IPS DF 6.9 (cell line): ENCODE data around the gene LGR4.

Experiments used
- DNase-seq: peaks from one replicate; pipeline ENCODE4 v3.0.0-alpha.2; 2013; ENCODE audit warnings: low read depth, low spot score
- H3K27ac ChIP-seq: one replicate; pipeline ENCODE4 v1.5.1; 2013; ENCODE audit warnings: low read length, control low read depth
- H3K27me3 ChIP-seq: 2 replicates; pipeline ENCODE4 v1.6.1; 2013; ENCODE audit warnings: mild to moderate bottlenecking, low read length; ENCODE audit not compliant: control insufficient read depth, insufficient read depth
- H3K36me3 ChIP-seq: 2 replicates; pipeline ENCODE4 v1.6.1; 2013; ENCODE audit warnings: low read length; ENCODE audit not compliant: control insufficient read depth, insufficient read depth
- H3K4me1 ChIP-seq: 2 replicates; pipeline ENCODE4 v1.6.1; 2013; ENCODE audit warnings: low read length; ENCODE audit not compliant: control insufficient read depth, insufficient read depth
- H3K4me3 ChIP-seq: 2 replicates; pipeline ENCODE4 v1.5.1; 2013; ENCODE audit warnings: mild to moderate bottlenecking, low read length
- H3K9me3 ChIP-seq: 2 replicates; pipeline ENCODE4 v1.6.1; 2013; ENCODE audit warnings: low read length, inconsistent platforms; ENCODE audit not compliant: control insufficient read depth, insufficient read depth
- WGBS: extraction: QIAGEN DNeasy Blood & Tissue Kit; methylation state at CpG from one replicate; pipeline ENCODE4 v1.1.7; 2013; ENCODE audit warnings: mixed read lengths, missing lambda C conversion rate; ENCODE audit not compliant: insufficient read length, insufficient coverage; 5-methylcytosine and 5-hydroxymethylcytosine counted together

Gene LGR4

GRCh38 chr11:27485930-27486773, 13.6 kb upstream of the LGR4 start:
- Histone ChIP-seq H3K36me3 (no peaks in the 10 kb centered on the region), H3K4me3 (no peak overlapping the region), H3K4me1 (no peaks in the 10 kb centered on the region), H3K27me3 (no peaks in the 10 kb centered on the region), H3K9me3 (no peaks in the 10 kb centered on the region), H3K27ac (no peak overlapping the region)
- no CpG with 5 or more reads among the region's 4 CpGs for WGBS
- no peak for DNase-seq

GRCh38 chr11:27482793-27483192, 10.2 kb upstream of the LGR4 start:
- H3K36me3 ChIP-seq: no peaks in the 10 kb centered on the region
- H3K27me3 ChIP-seq: no peaks in the 10 kb centered on the region
- H3K4me1 ChIP-seq: no peaks in the 10 kb centered on the region
- no peak for DNase-seq
- no peak overlapping the region for H3K4me3 ChIP-seq
- WGBS: no CpG with 5 or more reads among the region's 2 CpGs
- H3K27ac ChIP-seq: no peak overlapping the region
- no peaks in the 10 kb centered on the region for H3K9me3 ChIP-seq

- Histone ChIP-seq H3K4me3 (no peak overlapping the region), H3K9me3 (no peaks in the 10 kb centered on the region), H3K36me3 (no peaks in the 10 kb centered on the region), H3K27me3 (no peaks in the 10 kb centered on the region), H3K27ac (no peak overlapping the region), H3K4me1 (no peaks in the 10 kb centered on the region)
- 100% methylated on average over 2 of the region's 4 CpGs for WGBS
- no peak for DNase-seq
Measured at GRCh38 chr11:27481992-27482391, 9.4 kb upstream of the LGR4 start.

GRCh38 chr11:27477831-27478230, 5.2 kb upstream of the LGR4 start:
- H3K27ac ChIP-seq: no peak overlapping the region
- H3K9me3 ChIP-seq: no peaks in the 10 kb centered on the region
- H3K36me3 ChIP-seq: no peaks in the 10 kb centered on the region
- no peaks in the 10 kb centered on the region for H3K4me1 ChIP-seq
- DNase-seq: no peak
- H3K27me3 ChIP-seq: no peaks in the 10 kb centered on the region
- no CpG with 5 or more reads among the region's 2 CpGs for WGBS
- H3K4me3 ChIP-seq: no peak overlapping the region

GRCh38 chr11:27477243-27477642, 4.7 kb upstream of the LGR4 start:
- Histone ChIP-seq H3K4me1 (no peaks in the 10 kb centered on the region), H3K4me3 (no peak overlapping the region), H3K27me3 (no peaks in the 10 kb centered on the region), H3K9me3 (no peaks in the 10 kb centered on the region), H3K36me3 (no peaks in the 10 kb centered on the region), H3K27ac (no peak overlapping the region)
- DNase-seq: no peak

- no CpG with 5 or more reads among the region's 5 CpGs for WGBS
- Histone ChIP-seq H3K9me3 (no peaks in the 10 kb centered on the region), H3K4me1 (no peaks in the 10 kb centered on the region), H3K36me3 (no peaks in the 10 kb centered on the region), H3K4me3 (no peak overlapping the region), H3K27me3 (no peaks in the 10 kb centered on the region), H3K27ac (no peak overlapping the region)
- no peak for DNase-seq
Measured at GRCh38 chr11:27475622-27476021, 3.0 kb upstream of the LGR4 start.

- no peaks in the 10 kb centered on the region for H3K36me3 ChIP-seq
- H3K4me1 ChIP-seq: peaks cover 1% of the 10 kb centered on the region; the same call in 1 of the 2 replicates
- no CpG with 5 or more reads among the region's 9 CpGs for WGBS
- no peaks in the 10 kb centered on the region for H3K27me3 ChIP-seq
- DNase-seq: no peak
- H3K27ac ChIP-seq: no peak overlapping the region
- no peaks in the 10 kb centered on the region for H3K9me3 ChIP-seq
- H3K4me3 ChIP-seq: peak overlapping the region; percentile 6; the same call in 1 of the 2 replicates
Measured at GRCh38 chr11:27473017-27473406, 422 bp upstream of the LGR4 start.

- Histone ChIP-seq H3K4me3 (peak overlapping the region; percentile 81), H3K36me3 (no peaks in the 10 kb centered on the region), H3K27ac (no peak overlapping the region), H3K4me1 (peaks cover 1% of the 10 kb centered on the region; the same call in 1 of the 2 replicates), H3K27me3 (no peaks in the 10 kb centered on the region), H3K9me3 (no peaks in the 10 kb centered on the region)
- WGBS: no CpG with 5 or more reads among the region's 79 CpGs
- DNase-seq: no peak
Measured at GRCh38 chr11:27471589-27472397, 797 bp downstream of the LGR4 start.

- DNase-seq: no peak
- Histone ChIP-seq H3K27ac (no peak overlapping the region), H3K4me3 (peak overlapping the region; percentile 81), H3K36me3 (no peaks in the 10 kb centered on the region), H3K4me1 (peaks cover 1% of the 10 kb centered on the region; the same call in 1 of the 2 replicates), H3K27me3 (no peaks in the 10 kb centered on the region), H3K9me3 (no peaks in the 10 kb centered on the region)
- WGBS: no CpG with 5 or more reads among the region's 21 CpGs
Measured at GRCh38 chr11:27470826-27471588, 1.6 kb downstream of the LGR4 start.

GRCh38 chr11:27470166-27470565, 2.4 kb downstream of the LGR4 start:
- Histone ChIP-seq H3K9me3 (no peaks in the 10 kb centered on the region), H3K36me3 (no peaks in the 10 kb centered on the region), H3K27me3 (no peaks in the 10 kb centered on the region), H3K27ac (no peak overlapping the region), H3K4me3 (peak overlapping the region; percentile 18; the same call in 1 of the 2 replicates), H3K4me1 (peaks cover 1% of the 10 kb centered on the region; the same call in 1 of the 2 replicates)
- no peak for DNase-seq
- WGBS: no CpG with 5 or more reads among the region's 3 CpGs
